Smooth muscle cell of the brain vasculature (primary cell): ENCODE data around the gene EIF3D.
"Not testable (repeated sequence)": the region's sequence is repeated elsewhere in the genome, so short reads cannot be mapped to it uniquely, and the experiment has no call there.

ENCODE experiments used
- DNase-seq: peaks from one replicate; pipeline ENCODE4 v3.0.0-alpha.2; 2012; ENCODE audit warnings: low read depth, low spot score

Gene EIF3D

GRCh38 chr22:36549033-36549432 is 20.1 kb upstream of the EIF3D start:
- no peak for DNase-seq

- no peak for DNase-seq
These were observed 19.6 kb upstream of the EIF3D start for GRCh38 chr22:36548606-36549005.

DNA sequence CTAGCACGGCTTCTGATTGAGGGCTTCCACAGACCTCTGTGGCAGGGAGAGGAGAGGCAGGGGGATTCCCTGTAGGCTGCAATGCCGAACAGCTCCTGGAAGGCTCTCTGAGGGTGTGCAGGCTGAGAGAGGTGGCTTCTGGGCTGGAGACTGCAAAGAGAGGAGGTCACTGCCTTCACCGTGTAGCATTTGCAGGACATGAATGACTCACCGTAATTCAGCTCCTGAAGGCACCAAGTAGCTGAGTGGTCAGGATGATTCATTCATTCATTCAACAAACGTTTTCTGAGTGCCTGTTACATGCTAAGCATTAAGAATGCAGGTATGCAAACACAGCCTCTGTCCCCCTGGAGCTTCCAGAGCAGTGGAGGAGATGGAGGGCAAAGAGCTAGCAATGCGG is 18.0 kb upstream of the EIF3D start:
- DNase-seq = no peak

GRCh38 chr22:36546092-36546804 is 17.3 kb upstream of the EIF3D start:
- no peak for DNase-seq

DNA sequence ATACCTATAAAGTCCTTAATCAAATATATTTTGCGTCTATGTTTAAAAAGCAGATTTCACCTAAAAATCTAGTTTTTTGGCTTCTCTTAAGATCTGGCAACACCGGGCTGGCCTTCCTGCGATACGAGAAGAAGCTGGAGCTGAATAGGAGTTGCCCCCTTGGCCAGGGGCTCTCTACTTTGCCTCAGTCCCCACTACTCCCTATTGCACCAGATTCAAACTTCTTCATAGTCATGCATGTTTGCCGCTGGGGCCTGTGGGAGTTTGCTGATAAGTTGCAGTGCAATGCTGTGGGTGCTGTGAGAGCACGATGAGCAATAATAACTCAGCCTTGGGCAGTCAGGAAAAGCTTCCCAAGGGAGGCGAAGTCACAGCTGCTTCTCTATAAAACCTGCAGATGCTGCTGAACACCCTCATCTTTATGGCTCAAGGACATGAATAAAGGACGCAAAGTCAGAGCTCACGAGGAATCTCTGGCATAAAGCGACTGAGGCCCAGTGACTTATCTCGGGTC is 15.2 kb upstream of the EIF3D start:
- no peak for DNase-seq

DNA sequence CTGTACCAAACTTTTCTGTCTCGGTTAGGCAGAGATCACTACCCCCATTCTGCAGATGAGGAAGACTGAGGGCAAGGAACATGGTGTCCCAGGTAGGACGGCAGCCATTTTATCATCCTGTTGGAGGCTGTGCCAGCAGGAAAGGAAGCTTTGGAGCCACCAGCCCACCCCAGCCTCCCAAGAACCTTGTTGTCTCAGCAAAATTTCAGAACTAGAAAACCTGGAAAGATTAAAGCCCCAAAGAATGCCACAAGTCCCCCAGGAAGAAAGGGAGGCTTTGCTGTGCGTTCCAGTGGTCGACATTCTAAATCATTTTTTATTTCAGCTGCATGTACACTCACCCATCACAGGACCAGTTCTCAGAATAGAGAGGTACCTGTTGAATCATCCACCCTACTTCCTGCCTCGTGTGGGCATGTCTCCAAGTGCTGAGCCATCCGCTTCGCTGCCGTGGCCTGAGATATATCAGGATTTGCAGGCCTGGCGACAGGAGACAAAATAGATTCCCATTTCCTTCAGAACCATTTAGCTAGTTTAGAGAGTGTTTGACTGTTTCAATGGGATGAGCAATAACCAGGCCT is 13.0 kb upstream of the EIF3D start:
- no peak for DNase-seq

- DNase-seq = no peak
These were observed 12.1 kb upstream of the EIF3D start for GRCh38 chr22:36540867-36541642.

DNA sequence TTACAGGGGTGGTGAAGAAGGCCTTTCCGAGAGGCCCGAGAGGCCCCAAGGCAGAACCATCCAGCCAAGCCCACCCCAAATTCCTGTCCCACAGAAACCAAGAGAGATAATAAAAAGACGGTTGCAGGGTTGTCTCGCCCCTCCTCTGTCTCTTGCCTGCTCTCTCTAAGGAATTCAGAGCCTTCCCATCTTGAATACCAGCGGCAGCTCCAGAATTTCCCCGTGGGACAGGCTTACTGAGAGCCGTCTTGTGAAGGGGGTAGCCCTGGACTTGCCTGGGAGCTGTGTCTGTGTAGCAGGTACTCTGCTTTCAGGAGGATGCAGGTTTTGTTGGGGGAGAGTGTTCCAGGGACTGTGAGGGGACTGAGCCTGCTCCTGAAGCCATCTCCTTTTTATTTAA is 9.6 kb upstream of the EIF3D start:
- DNase-seq = no peak

GRCh38 chr22:36536717-36537116 is 7.8 kb upstream of the EIF3D start:
- no peak for DNase-seq

- DNase-seq = not testable (repeated sequence)
These were observed 4.4 kb upstream of the EIF3D start for GRCh38 chr22:36533320-36533719.

DNA sequence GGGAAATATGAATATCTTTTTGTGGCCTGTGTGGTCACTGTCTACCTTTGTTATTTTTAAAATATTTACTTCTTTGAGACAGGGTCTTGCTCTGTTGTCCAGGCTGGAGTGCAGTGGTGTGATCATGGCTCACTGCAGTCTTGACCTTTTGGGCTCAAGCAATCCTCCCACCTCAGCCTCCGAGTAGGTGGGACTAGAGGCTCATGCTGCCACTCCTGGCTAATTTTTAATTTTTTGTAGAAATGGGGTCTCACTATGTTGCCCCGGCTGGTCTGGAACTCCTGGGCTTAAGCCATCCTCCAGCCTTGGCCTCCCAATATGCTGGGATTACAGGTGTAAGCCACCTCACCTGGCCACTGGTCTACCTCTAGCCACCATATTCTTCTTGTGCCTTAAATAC is 3.5 kb upstream of the EIF3D start:
- no peak for DNase-seq

DNA sequence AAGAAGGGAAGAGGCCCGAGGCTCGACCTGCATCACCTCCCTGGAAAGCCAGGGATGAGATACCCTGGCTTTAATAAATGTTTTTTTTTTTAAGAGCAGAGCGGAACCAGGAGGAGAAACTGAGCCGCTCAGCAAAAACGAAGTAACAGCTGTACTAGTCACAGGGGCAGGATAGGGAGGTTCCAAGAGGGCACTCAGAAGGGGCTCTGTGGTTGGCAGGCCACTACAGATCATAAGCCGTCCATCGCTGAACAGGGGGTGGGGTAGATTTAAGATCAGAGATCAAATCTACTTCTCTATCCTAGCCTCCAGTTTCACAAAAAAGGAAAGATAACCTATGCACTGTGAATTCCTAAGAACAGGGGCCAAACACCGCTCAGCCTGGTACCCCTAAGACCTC is 625 bp downstream of the EIF3D start:
- DNase-seq = no peak

GRCh38 chr22:36522662-36523061 is 6.3 kb downstream of the EIF3D start:
- no peak for DNase-seq

DNA sequence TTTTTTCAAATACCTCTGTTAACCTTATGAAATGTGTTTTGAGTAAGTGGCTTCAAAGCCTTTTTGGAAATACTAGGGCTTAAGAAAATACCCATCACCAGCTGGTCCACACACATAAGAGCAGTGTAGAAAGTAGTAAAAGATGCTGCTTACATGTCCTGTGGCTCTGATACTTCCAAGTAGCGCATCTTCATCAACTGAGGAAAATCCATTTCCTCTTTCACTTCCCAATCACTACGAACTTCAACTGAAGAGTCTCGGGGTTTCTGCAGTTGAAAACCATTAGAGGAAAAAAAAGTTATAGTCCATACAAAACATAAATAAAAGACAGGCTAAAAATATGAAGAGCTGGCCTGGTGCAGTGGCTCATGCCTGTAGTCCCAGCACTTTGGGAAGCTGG is 8.5 kb downstream of the EIF3D start:
- no peak for DNase-seq

GRCh38 chr22:36519906-36520305 is 9.1 kb downstream of the EIF3D start:
- not testable (repeated sequence) for DNase-seq

DNA sequence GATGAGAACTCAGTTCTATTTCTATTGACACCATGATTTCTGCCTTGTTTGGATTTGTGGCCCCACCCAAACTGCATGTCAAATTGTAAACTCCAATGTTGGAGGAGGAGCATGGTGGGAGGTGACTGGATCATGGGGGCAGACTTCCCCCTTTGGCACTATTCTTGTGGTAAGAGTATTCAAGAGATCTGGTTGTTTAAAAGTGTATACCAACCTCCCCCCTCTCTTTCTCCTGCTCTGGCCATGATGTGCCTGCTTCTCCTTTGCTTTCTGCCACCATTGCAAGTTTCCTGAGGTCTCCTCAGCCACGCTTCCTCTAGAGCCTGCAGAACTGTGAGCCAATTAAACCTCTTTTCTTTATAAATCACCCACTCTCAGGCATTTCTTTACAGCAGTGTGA is 14.2 kb downstream of the EIF3D start:
- no peak for DNase-seq

DNA sequence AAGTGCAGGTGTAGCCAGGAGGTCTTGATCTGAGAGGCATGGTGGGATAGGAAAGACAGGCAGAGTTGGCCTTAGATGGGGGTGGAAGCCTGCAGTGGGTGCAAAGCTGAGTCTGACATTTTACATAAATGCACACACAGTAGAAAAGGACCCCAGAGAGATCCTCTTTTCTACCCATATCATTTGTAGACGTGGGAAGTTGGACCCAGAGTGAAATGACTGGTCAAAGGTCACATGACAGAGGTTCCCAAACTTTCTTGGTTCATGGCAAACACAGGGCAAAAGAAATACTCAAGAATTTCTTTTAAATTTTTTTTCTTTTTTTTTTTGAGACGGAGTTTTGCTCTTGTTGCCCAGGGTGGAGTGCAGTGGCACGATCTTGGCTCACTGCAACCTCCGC is 16.0 kb downstream of the EIF3D start:
- DNase-seq = no peak

DNA sequence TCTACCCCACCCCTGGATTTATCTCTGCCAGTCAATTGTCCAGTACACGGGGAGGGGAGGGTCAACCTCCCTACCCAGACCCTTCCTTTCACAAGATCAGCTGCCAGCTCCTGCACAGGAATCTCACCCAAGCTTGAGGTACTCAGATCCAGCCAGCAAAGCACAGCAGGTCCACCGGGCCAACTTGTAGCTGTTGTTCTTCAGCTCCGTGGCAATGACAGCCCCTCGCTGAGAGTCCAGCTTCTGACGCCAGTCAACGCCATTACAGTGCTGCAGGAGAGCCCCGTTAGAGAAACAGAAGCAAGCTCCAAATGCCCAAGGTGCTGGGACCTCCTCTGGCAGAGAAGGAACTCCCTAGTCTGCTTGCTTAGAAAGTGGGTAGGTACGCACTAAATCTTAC is 16.6 kb downstream of the EIF3D start:
- no peak for DNase-seq

DNA sequence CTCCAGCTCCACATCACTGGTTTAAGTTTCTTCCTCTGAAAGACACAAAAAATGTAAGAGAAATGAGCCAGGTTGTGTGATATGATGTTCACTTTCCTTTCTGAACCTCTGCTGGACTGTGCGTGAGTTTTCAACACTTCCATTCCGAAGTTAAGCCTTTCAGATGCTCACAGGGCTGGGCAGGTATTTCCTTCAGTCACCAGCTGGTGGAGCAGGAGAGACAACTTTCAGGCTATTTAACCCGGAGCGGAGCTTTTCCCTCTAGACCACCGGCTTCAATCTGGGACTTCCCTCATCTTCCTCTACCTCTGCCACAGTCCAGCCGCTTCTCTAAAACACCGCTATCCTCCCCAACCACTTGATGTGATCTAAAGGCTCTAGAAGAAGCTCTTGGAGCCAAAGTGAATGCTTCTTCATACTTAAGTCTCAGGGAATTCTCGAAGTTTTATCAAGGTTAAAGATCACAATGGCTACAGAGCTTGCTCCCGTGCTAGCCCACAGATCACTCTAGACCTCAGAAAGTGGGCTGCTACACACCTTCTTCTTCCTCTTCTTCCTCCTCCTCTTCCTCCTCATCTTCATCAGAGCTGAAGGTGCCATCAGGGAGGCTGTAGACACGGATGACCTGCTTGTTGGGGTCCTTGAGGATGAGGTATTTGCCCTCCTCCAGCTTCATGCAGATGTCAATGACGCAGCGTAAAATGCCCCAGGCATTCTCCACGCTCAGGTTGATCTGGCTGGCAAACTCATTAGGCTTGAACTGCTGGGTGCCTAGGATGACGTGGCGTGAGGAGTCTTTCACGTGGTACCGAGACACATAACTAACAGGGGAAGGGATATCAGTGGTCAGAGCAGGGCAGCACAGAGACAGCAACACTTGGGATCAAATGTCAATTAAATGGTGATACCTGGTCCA is 17.7 kb downstream of the EIF3D start:
- no peak for DNase-seq

- DNase-seq = no peak
These were observed 18.6 kb downstream of the EIF3D start for GRCh38 chr22:36510384-36510783.

DNA sequence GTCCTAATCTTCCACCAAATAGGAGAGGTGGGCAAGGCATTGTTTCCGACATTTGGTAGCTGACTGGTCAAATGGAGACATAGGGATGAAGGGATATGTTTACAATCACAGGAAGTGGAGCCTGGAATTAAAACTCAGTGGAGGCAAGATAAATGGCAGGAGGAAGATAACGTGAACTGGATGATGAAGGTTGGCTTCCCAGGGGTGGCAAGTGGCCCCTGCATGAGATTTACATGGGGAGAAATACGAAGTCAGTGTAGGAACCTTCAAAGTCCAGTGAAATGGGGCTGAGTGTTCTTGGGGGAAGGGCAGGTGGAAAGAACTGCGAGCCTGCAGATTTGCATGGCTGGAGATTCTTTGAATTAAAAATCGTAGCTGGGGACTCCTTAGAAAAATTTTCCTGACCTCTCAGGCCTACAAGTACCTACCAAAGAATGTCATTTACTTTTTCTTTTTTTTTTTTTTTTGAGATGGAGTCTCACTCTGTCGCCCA is 21.4 kb downstream of the EIF3D start:
- no peak for DNase-seq
